IMR-90 (cell line): ENCODE results near the gene MAP2. TPM values are rescaled to one million over a fixed set of nuclear protein-coding genes. Genes with fewer than 3 reads are reported as not detected.

ENCODE experiments used
- ATAC-seq: fragments of 200-7000 bp; cut with Tn5 transposase; 2 replicates; pipeline ENCODE4 v1.9.1; 2020; ENCODE audit warnings: low read depth, mild to moderate bottlenecking, moderate library complexity
- BruUV-seq: library from RNA; stranded (reverse); fragments of 400-500 nt; replicated peaks from 2 replicates; lab custom pipeline; 2021; lab: Mats Ljungman, UMichigan
- CTCF ChIA-PET: fragments of 300-600 bp; formaldehyde crosslinking; extraction: SDS; loops from one replicate; lab custom pipeline; 2021; ENCODE audit warnings: antibody characterized with exemption; lab: Yijun Ruan, JAX
- POLR2A ChIA-PET: fragments of 300-600 bp; sonication (Branson Sonifier 250); formaldehyde crosslinking; loops from one replicate; lab custom pipeline; 2022; ENCODE audit warnings: antibody characterized with exemption; ENCODE audit not compliant: unreplicated experiment; lab: Charles Lee
- DNase-seq: peaks from one replicate; pipeline ENCODE4 v3.0.0; 2013
- H2AFZ ChIP-seq: replicated peaks from 2 replicates; pipeline ENCODE3; 2013; ENCODE audit warnings: low read length, mild to moderate bottlenecking; ENCODE audit not compliant: poor library complexity
- H2AK5ac ChIP-seq: 2 replicates; pipeline ENCODE4 v1.6.1; 2013; ENCODE audit warnings: low read depth, low read length, inconsistent platforms
- H2AK9ac ChIP-seq: replicated peaks from 2 replicates; pipeline ENCODE3; 2013; ENCODE audit warnings: mild to moderate bottlenecking, low read depth, low read length, moderate library complexity; ENCODE audit not compliant: poor library complexity
- H2BK120ac ChIP-seq: 2 replicates; pipeline ENCODE4 v1.6.1; 2013; ENCODE audit warnings: low read depth, low read length, inconsistent platforms
- H2BK15ac ChIP-seq: 3 replicates; pipeline ENCODE4 v1.6.1; 2013; ENCODE audit warnings: low read depth, low read length, inconsistent platforms
- H2BK20ac ChIP-seq: 2 replicates; pipeline ENCODE4 v1.6.1; 2013; ENCODE audit warnings: low read depth, mild to moderate bottlenecking, inconsistent platforms, low read length, moderate library complexity
- H2BK5ac ChIP-seq: 2 replicates; pipeline ENCODE4 v1.6.1; 2013; ENCODE audit warnings: mild to moderate bottlenecking, low read depth, low read length, inconsistent platforms; ENCODE audit not compliant: poor library complexity, severe bottlenecking
- H3K14ac ChIP-seq: replicated peaks from 2 replicates; pipeline ENCODE4 v1.6.1; 2013; ENCODE audit warnings: low read depth, low read length, inconsistent platforms
- H3K18ac ChIP-seq: 2 replicates; pipeline ENCODE4 v1.6.1; 2013; ENCODE audit warnings: low read depth, low read length, control low read depth
- H3K23ac ChIP-seq: 2 replicates; pipeline ENCODE4 v1.6.1; 2013; ENCODE audit warnings: low read depth, low read length, inconsistent platforms
- H3K27ac ChIP-seq: 2 replicates; pipeline ENCODE4 v1.5.1; 2013; ENCODE audit warnings: mild to moderate bottlenecking, control low read depth, low read length; ENCODE audit not compliant: insufficient read depth
- H3K27me3 ChIP-seq: 2 replicates; pipeline ENCODE4 v1.6.1; 2013; ENCODE audit warnings: low read length; ENCODE audit not compliant: control insufficient read depth, insufficient read depth
- H3K36me3 ChIP-seq: 2 replicates; pipeline ENCODE4 v1.6.1; 2013; ENCODE audit warnings: low read length, mixed read lengths; ENCODE audit not compliant: control insufficient read depth, insufficient read depth
- H3K4ac ChIP-seq: 2 replicates; pipeline ENCODE4 v1.6.1; 2013; ENCODE audit warnings: low read depth, low read length, inconsistent platforms
- H3K4me1 ChIP-seq: 2 replicates; pipeline ENCODE4 v1.6.1; 2013; ENCODE audit warnings: low read length, mixed read lengths; ENCODE audit not compliant: control insufficient read depth, insufficient read depth
- H3K4me2 ChIP-seq: 2 replicates; pipeline ENCODE4 v1.6.1; 2013; ENCODE audit warnings: low read depth, mild to moderate bottlenecking, control low read depth, low read length, moderate library complexity
- H3K4me3 ChIP-seq: 2 replicates; pipeline ENCODE4 v1.5.1; 2013; ENCODE audit warnings: low read depth, mild to moderate bottlenecking, control low read depth, low read length, moderate library complexity; ENCODE audit not compliant: insufficient read depth
- H3K56ac ChIP-seq: 2 replicates; pipeline ENCODE4 v1.6.1; 2013; ENCODE audit warnings: low read length, inconsistent platforms; ENCODE audit not compliant: insufficient read depth; ENCODE audit errors: extremely low read depth
- H3K79me1 ChIP-seq, 2 experiments: 2 replicates each; pipeline ENCODE4 v1.6.1; 2013; ENCODE audit warnings: low read length in 2 of 2, inconsistent platforms in 1 of 2, low read depth in 1 of 2
- H3K9ac ChIP-seq: 2 replicates; pipeline ENCODE4 v1.6.1; 2013; ENCODE audit warnings: low read depth, low read length, control low read depth
- H3K9me1 ChIP-seq: 2 replicates; pipeline ENCODE4 v1.6.1; 2013; ENCODE audit warnings: low read length, inconsistent platforms; ENCODE audit not compliant: insufficient read depth
- H3K9me3 ChIP-seq: 2 replicates; pipeline ENCODE4 v1.6.1; 2013; ENCODE audit warnings: low read length; ENCODE audit not compliant: control insufficient read depth, insufficient read depth
- H4K20me1 ChIP-seq: 2 replicates; pipeline ENCODE4 v1.6.1; 2013; ENCODE audit warnings: low read length, inconsistent platforms; ENCODE audit not compliant: insufficient read depth
- H4K5ac ChIP-seq: 2 replicates; pipeline ENCODE4 v1.6.1; 2013; ENCODE audit warnings: mild to moderate bottlenecking, low read depth, low read length, control low read depth
- H4K8ac ChIP-seq, 2 experiments: 2 replicates each; pipeline ENCODE4 v1.6.1; 2013; ENCODE audit warnings: low read depth in 2 of 2, low read length in 2 of 2, control low read depth in 1 of 2, inconsistent platforms in 1 of 2
- H4K91ac ChIP-seq: 2 replicates; pipeline ENCODE4 v1.6.1; 2013; ENCODE audit warnings: low read depth, low read length, inconsistent platforms; ENCODE audit not compliant: insufficient read depth
- CEBPB ChIP-seq: IDR thresholded peaks from 2 replicates; pipeline ENCODE4 v1.6.1; 2012; ENCODE audit warnings: low read depth, low read length, improper control_type of control experiment
- CHD1 ChIP-seq: IDR thresholded peaks from 2 replicates; pipeline ENCODE4 v1.6.1; 2012; ENCODE audit warnings: low read depth, low read length, improper control_type of control experiment
- CTCF ChIP-seq: conservative IDR thresholded peaks from 2 replicates; pipeline ENCODE4 v1.5.1; 2012; ENCODE audit warnings: mild to moderate bottlenecking, low read depth, low read length, improper control_type of control experiment
- ELK1 ChIP-seq: fragments of 150-350 bp; IDR thresholded peaks from 2 replicates; pipeline ENCODE4 v1.6.1; 2016; ENCODE audit warnings: low read depth, mild to moderate bottlenecking, low read length, moderate library complexity, borderline replicate concordance
- FOS ChIP-seq: fragments of 150-350 bp; IDR thresholded peaks from 2 replicates; pipeline ENCODE4 v1.6.1; 2016; ENCODE audit warnings: low read depth, low read length
- MAFK ChIP-seq: IDR thresholded peaks from 2 replicates; pipeline ENCODE4 v1.6.1; 2012; ENCODE audit warnings: low read depth, low read length, improper control_type of control experiment
- MAZ ChIP-seq: IDR thresholded peaks from 2 replicates; pipeline ENCODE4 v1.6.1; 2012; ENCODE audit warnings: low read depth, mild to moderate bottlenecking, low read length, improper control_type of control experiment, moderate library complexity, borderline replicate concordance
- MXI1 ChIP-seq: IDR thresholded peaks from 2 replicates; pipeline ENCODE4 v1.6.1; 2012; ENCODE audit warnings: low read depth, mild to moderate bottlenecking, low read length, moderate library complexity, borderline replicate concordance
- NFE2L2 ChIP-seq: fragments of 150-350 bp; IDR thresholded peaks from 2 replicates; pipeline ENCODE4 v1.6.1; 2016; ENCODE audit warnings: low read depth, mild to moderate bottlenecking, low read length
- POLR2A ChIP-seq: IDR thresholded peaks from 2 replicates; pipeline ENCODE4 v1.6.1; 2012; ENCODE audit warnings: mild to moderate bottlenecking, low read depth, low read length
- RAD21 ChIP-seq: IDR thresholded peaks from 2 replicates; pipeline ENCODE4 v1.6.1; 2012; ENCODE audit warnings: low read length, improper control_type of control experiment
- RCOR1 ChIP-seq: IDR thresholded peaks from 2 replicates; pipeline ENCODE4 v1.6.1; 2012; ENCODE audit warnings: mild to moderate bottlenecking, low read length, improper control_type of control experiment; ENCODE audit not compliant: insufficient replicate concordance
- RFX5 ChIP-seq: IDR thresholded peaks from 2 replicates; pipeline ENCODE4 v1.8.0; 2012; ENCODE audit warnings: low read depth, mild to moderate bottlenecking, low read length, moderate library complexity
- SMC3 ChIP-seq: fragments of 150-350 bp; IDR thresholded peaks from 2 replicates; pipeline ENCODE4 v1.6.1; 2016; ENCODE audit warnings: low read depth, mild to moderate bottlenecking, antibody characterized with exemption, low read length, moderate library complexity
- USF2 ChIP-seq: fragments of 150-350 bp; IDR thresholded peaks from 2 replicates; pipeline ENCODE4 v1.6.1; 2017; ENCODE audit warnings: mild to moderate bottlenecking, antibody characterized with exemption, low read length, low read depth
- WGBS, 2 experiments: methylation state at CpG; one replicate each; pipeline versions ENCODE4 v1.1.5 to v1.1.7; 2013; ENCODE audit warnings: missing lambda C conversion rate in 2 of 2; ENCODE audit not compliant: insufficient read length in 1 of 2; ENCODE audit errors: extremely low coverage in 2 of 2; 5-methylcytosine and 5-hydroxymethylcytosine counted together
- dilution Hi-C: fragments of 300-500 bp; cut with HindIII; formaldehyde crosslinking; loops from one replicate; pipeline ENCODE4 v1.14.3; 2018; ENCODE audit warnings: low sequenced_read_pairs; ENCODE audit not compliant: unreplicated experiment
- in situ Hi-C: fragments of 300-500 bp; cut with MboI; formaldehyde crosslinking; loops from 3 replicates; pipeline ENCODE4 v1.14.3; 2019; ENCODE audit warnings: low sequenced_read_pairs, inconsistent platforms, mixed read lengths
- intact Hi-C: fragments of 100-400 bp; cut with micrococcal nuclease; formaldehyde crosslinking; loops from 2 replicates; pipeline ENCODE4 v1.10.0; 2022
- polyA plus RNA-seq, 3 experiments: library from polyadenylated mRNA; depleted of rRNA; stranded (reverse); fragments of >200 nt; gene quantifications; 2 replicates each; pipeline ENCODE4 v1.2.3, GENCODE V29; 2012; ENCODE audit warnings: low replicate concordance in 1 of 3
- total RNA-seq: library from RNA; depleted of rRNA; stranded (reverse); fragments of >200 nt; gene quantifications from 2 replicates; pipeline ENCODE4 v1.2.3, GENCODE V29; 2012

MAP2 gene
- total and polyA plus RNA-seq, 2 of the 4 experiments (the other 2 are of a cell fraction), result 0.29 to 0.36 TPM

- no peak overlapping the region for H3K18ac ChIP-seq
- intact Hi-C loops, result no loop called here
- H3K23ac ChIP-seq, result no peak overlapping the region
- H3K9me1 ChIP-seq, result 0 out of 2 replicates have a peak, but pooled peaks cover 3% of the 10 kb centered on the region
- H2BK15ac ChIP-seq, result no peak overlapping the region
- WGBS, 2 experiments, result 60% methylated on average over 1 of the region's 3 CpGs; no CpG with 5 or more reads in 1 of the 2 experiments
- no peaks in the 10 kb centered on the region for H3K9me3 ChIP-seq
- no TSS peak for BruUV-seq
- H3K9ac ChIP-seq, result no peak overlapping the region
- no peak overlapping the region for H2AFZ ChIP-seq
- no peak overlapping the region for H4K8ac ChIP-seq
- in situ Hi-C loops, result no loop called here
- no peaks in the 10 kb centered on the region for H3K36me3 ChIP-seq
- H4K5ac ChIP-seq, result no peak overlapping the region
- dilution Hi-C loops, result no loop called here
- no peak overlapping the region for H2BK5ac ChIP-seq
- no peak overlapping the region for H2AK5ac ChIP-seq
- no peak overlapping the region for H3K4ac ChIP-seq
- TF ChIP-seq MAZ, result no peak
- TF ChIP-seq FOS, result no peak
- no peak for TF ChIP-seq ELK1
- no peak for TF ChIP-seq RCOR1
- no peak for TF ChIP-seq RAD21
- TF ChIP-seq CTCF, result no peak
- no peak for TF ChIP-seq POLR2A
- TF ChIP-seq NFE2L2, result no peak
- TF ChIP-seq MAFK, result no peak
- no peak for TF ChIP-seq CEBPB
- no peak for TF ChIP-seq USF2
- TF ChIP-seq RFX5, result no peak
- no peak for TF ChIP-seq SMC3
- TF ChIP-seq CHD1, result no peak
- TF ChIP-seq MXI1, result no peak
- H3K27me3 ChIP-seq, result no peaks in the 10 kb centered on the region
- no peaks in the 10 kb centered on the region for H4K20me1 ChIP-seq
- ATAC-seq, result peak; percentile 51; the same call in 1 of the 2 replicates
- H3K4me2 ChIP-seq, result no peak overlapping the region
- no peak overlapping the region for H4K91ac ChIP-seq
- H3K56ac ChIP-seq, result no peak overlapping the region
- H2BK120ac ChIP-seq, result no peak overlapping the region
- H3K27ac ChIP-seq, result no peak overlapping the region
- no peak overlapping the region for H3K14ac ChIP-seq
- H3K4me1 ChIP-seq, result no peaks in the 10 kb centered on the region
- CTCF ChIA-PET, result interaction anchor here (1.0 kb wide), 1 partner anchor 145 kb away, joined by 3 read pairs; no protein-coding TSS in a partner anchor
- no peaks in the 10 kb centered on the region for H3K79me1 ChIP-seq
- no peak overlapping the region for H3K4me3 ChIP-seq
- DNase-seq, result peak; percentile 9
- H2AK9ac ChIP-seq, result no peak overlapping the region
- H2BK20ac ChIP-seq, result no peak overlapping the region
- POLR2A ChIA-PET, result no interaction called here
Measured at GRCh38 chr2:209431701-209432100, 7.9 kb downstream of the MAP2 start.
